Measurements from ENCODE around the gene ALDH3A1. TPM values are rescaled to one million over a fixed set of nuclear protein-coding genes. Genes with fewer than 3 reads are reported as not detected.
A peak's percentile ranks its signal among the peaks of the same experiment; 100 is the strongest.

ALDH3A1 gene
- total and polyA plus RNA-seq, 10 donors, result 0.36 to 16.1 (median 0.77) TPM; not detected in 1

- H3K4me3 ChIP-seq, result no peak overlapping the region
- H3K27me3 ChIP-seq (replicated peaks in 1 of 7), result no peaks in the 10 kb centered on the region
- H3K9me3 ChIP-seq, result no peaks in the 10 kb centered on the region
- no peak for DNase-seq
- peaks cover 0 to 28% (median 0%) of the 10 kb centered on the region in 6 donors for H3K36me3 ChIP-seq
- peaks cover 0 to 13% (median 4%) of the 10 kb centered on the region in 6 donors for H3K4me1 ChIP-seq
- intact Hi-C loops (cut with DNase I; ENCODE audit: low total_unique reads), result loop anchor here (10.0 kb wide), 1 partner anchor 125 kb away; the partner anchor contains the start of gene ALDH3A2
- TF ChIP-seq POLR2AphosphoS5 (IDR thresholded peaks at IDR 0.05) (no peak), POLR2A (IDR thresholded peaks at IDR 0.05) (no peak)
- TF ChIP-seq, protein P1, sequence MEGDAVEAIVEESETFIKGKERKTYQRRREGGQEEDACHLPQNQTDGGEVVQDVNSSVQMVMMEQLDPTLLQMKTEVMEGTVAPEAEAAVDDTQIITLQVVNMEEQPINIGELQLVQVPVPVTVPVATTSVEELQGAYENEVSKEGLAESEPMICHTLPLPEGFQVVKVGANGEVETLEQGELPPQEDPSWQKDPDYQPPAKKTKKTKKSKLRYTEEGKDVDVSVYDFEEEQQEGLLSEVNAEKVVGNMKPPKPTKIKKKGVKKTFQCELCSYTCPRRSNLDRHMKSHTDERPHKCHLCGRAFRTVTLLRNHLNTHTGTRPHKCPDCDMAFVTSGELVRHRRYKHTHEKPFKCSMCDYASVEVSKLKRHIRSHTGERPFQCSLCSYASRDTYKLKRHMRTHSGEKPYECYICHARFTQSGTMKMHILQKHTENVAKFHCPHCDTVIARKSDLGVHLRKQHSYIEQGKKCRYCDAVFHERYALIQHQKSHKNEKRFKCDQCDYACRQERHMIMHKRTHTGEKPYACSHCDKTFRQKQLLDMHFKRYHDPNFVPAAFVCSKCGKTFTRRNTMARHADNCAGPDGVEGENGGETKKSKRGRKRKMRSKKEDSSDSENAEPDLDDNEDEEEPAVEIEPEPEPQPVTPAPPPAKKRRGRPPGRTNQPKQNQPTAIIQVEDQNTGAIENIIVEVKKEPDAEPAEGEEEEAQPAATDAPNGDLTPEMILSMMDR (IDR thresholded peaks at IDR 0.05 in 8 of 11, conservative IDR thresholded peaks at IDR 0.05 in 3 of 11), result no peak
- H3K27ac ChIP-seq, result peak overlapping the region in 1 of 8 donors; percentile 62
- WGBS, 5 donors, result 73 to 88% (median 84%) methylated on average over 7 of the region's 7 CpGs
These were observed 22.0 kb upstream of the ALDH3A1 start for GRCh38 chr17:19769946-19770652.

DNA sequence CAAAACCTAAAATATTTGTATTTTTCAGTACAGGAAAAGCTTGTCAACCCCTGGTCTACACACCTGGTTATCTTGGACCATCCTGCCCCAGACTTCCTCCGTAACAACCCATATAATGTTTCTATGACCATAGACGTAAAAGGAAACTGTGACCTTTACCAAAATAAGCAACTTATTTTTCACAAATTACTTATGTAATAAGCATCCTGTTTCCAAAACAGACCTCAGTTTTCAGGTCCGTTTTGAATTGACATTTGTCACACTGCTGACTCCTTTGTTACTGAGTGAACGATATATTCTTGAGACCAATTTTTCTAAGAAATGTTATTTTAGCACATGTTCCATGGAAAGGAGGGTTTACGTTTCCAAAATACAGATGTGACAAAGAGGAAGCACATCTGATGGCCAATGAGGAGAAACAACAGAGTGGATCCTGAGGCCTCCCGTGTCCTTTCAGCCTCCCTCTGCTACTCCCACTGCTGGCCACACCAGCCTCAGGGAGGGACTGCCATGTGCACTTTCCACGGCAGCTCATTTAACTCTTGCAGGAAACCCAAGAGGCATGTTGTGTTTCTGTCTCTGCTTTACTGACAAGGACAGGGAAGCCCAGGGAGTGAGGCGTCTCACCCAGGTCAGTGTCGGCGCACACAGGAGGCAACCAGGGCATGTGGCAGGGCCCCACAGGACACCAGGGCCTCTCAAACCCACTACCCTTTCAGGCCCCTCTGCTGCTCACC lies 20.1 kb upstream of the ALDH3A1 start:
- Histone ChIP-seq H3K4me3 (no peak overlapping the region), H3K4me1 (peaks cover 0 to 13% (median 4%) of the 10 kb centered on the region in 6 donors), H3K27ac (peak overlapping the region in 1 of 8 donors; percentile 19), H3K36me3 (peaks cover 0 to 12% (median 0%) of the 10 kb centered on the region in 6 donors), H3K9me3 (no peaks in the 10 kb centered on the region), H3K27me3 (replicated peaks in 1 of 7) (no peaks in the 10 kb centered on the region)
- intact Hi-C loops (cut with DNase I; ENCODE audit: low total_unique reads), result loop anchor here (10.0 kb wide), 1 partner anchor 123 kb away; the partner anchor contains the start of gene ALDH3A2
- DNase-seq, result no peak
- TF ChIP-seq POLR2A (IDR thresholded peaks at IDR 0.05) (no peak), POLR2AphosphoS5 (IDR thresholded peaks at IDR 0.05) (no peak)
- TF ChIP-seq, protein P1 (IDR thresholded peaks at IDR 0.05 in 8 of 11, conservative IDR thresholded peaks at IDR 0.05 in 3 of 11), result no peak
- 42 to 52% (median 48%) methylated on average over 10 of the region's 10 CpGs for WGBS, 5 donors

GRCh38 chr17:19766421-19767270 lies 18.5 kb upstream of the ALDH3A1 start:
- no peak overlapping the region for H3K27ac ChIP-seq
- H3K27me3 ChIP-seq (replicated peaks in 1 of 7), result no peaks in the 10 kb centered on the region
- no peak overlapping the region for H3K4me3 ChIP-seq
- peaks cover 0 to 22% (median 9%) of the 10 kb centered on the region in 6 donors for H3K4me1 ChIP-seq
- H3K9me3 ChIP-seq, result no peaks in the 10 kb centered on the region
- WGBS, 5 donors, result 20 to 25% (median 22%) methylated on average over 11 to 12 of the region's 12 CpGs
- TF ChIP-seq POLR2A (IDR thresholded peaks at IDR 0.05) (no peak), POLR2AphosphoS5 (IDR thresholded peaks at IDR 0.05) (peak; percentile 12 to 57 (median 50))
- TF ChIP-seq, protein P1 (IDR thresholded peaks at IDR 0.05 in 8 of 11, conservative IDR thresholded peaks at IDR 0.05 in 3 of 11), result peak; percentile 84 to 96 (median 90)
- intact Hi-C loops (cut with DNase I; ENCODE audit: low total_unique reads), result loop anchor here (2.0 to 10.0 kb wide), 2 partner anchors 122 to 252 kb away; partner anchors contain the start of gene ALDH3A2
- DNase-seq, result peak; percentile 94
- peaks cover 0 to 12% (median 0%) of the 10 kb centered on the region in 6 donors for H3K36me3 ChIP-seq

All from spleen (tissue), 11 donors.